Urinary bladder (tissue), 4 donors: ENCODE data around the gene FOXN1. TPM values are rescaled to one million over a fixed set of nuclear protein-coding genes. Genes with fewer than 3 reads are reported as not detected.
"Not testable (repeated sequence)": the region's sequence is repeated elsewhere in the genome, so short reads cannot be mapped to it uniquely, and the experiment has no call there.

Experiments
- DNase-seq: peaks from one replicate; pipeline ENCODE4 v3.0.0-alpha.2; 2015; ENCODE audit errors: extremely low spot score
- H3K27ac ChIP-seq: one replicate; pipeline ENCODE4 v1.5.1; 2013; ENCODE audit warnings: low read depth, mild to moderate bottlenecking, moderate library complexity
- H3K36me3 ChIP-seq: one replicate; pipeline ENCODE4 v1.6.1; 2013; ENCODE audit warnings: mild to moderate bottlenecking, moderate library complexity; ENCODE audit not compliant: insufficient read depth
- H3K4me1 ChIP-seq: one replicate; pipeline ENCODE4 v1.6.1; 2013; ENCODE audit warnings: mild to moderate bottlenecking, moderate library complexity; ENCODE audit not compliant: insufficient read depth
- H3K4me3 ChIP-seq: one replicate; pipeline ENCODE4 v1.5.1; 2013; ENCODE audit warnings: low read depth, low read length
- WGBS: extraction: QIAGEN DNeasy Blood & Tissue Kit; methylation state at CpG from one replicate; pipeline ENCODE4 v1.1.7; 2013; 5-methylcytosine and 5-hydroxymethylcytosine counted together
- polyA plus RNA-seq: library from polyadenylated mRNA; stranded (reverse); fragments of 200-250 nt; gene quantifications from one replicate; pipeline ENCODE4 v1.2.3, GENCODE V29; 2013
- total RNA-seq: library from RNA; depleted of rRNA; stranded (reverse); fragments of >200 nt; gene quantifications from one replicate; pipeline ENCODE4 v1.2.3, GENCODE V29; 2014
- donor health status: healthy with polysubstance abuse.
- donor health status: healthy.

Gene FOXN1
- 0.11 TPM for total RNA-seq
- 0.13 TPM for polyA plus RNA-seq

GRCh38 chr17:28505986-28506665, at the start of gene FOXN1:
TSS of gene FOXN1 (plus strand) at chr17:28506348. CDS start at chr17:28523970, 17,622 bp downstream.
- WGBS, result 76% methylated on average over 28 of the region's 28 CpGs
- H3K4me3 ChIP-seq, result no peak within 1 kb of the TSS
- H3K27ac ChIP-seq, result no peak within 1 kb of the TSS
- DNase-seq, result no peak
- H3K36me3 ChIP-seq, result no peaks in the 10 kb centered on the region
- no peaks in the 10 kb centered on the region for H3K4me1 ChIP-seq

GRCh38 chr17:28457890-28458289, 48.3 kb upstream of the FOXN1 start:
- H3K4me3 ChIP-seq, result no peak overlapping the region
- H3K4me1 ChIP-seq, result no peaks in the 10 kb centered on the region
- WGBS, result 83% methylated on average over 6 of the region's 6 CpGs
- no peak for DNase-seq
- H3K36me3 ChIP-seq, result no peaks in the 10 kb centered on the region
- no peak overlapping the region for H3K27ac ChIP-seq

DNA sequence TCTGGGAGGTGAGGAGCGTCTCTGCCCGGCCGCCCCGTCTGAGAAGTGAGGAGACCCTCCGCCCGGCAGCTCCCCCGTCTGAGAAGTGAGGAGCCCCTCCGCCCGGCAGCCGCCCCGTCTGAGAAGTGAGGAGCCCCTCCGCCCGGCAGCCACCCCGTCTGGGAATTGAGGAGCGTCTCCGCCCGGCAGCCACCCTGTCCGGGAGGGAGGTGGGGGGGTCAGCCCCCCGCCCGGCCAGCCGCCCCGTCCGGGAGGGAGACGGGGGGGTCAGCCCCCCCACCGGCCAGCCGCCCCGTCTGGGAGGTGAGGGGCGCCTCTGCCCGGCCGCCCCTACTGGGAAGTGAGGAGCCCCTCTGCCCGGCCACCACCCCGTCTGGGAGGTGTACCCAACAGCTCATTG, 47.3 kb upstream of the FOXN1 start:
- DNase-seq, H3K4me3 ChIP-seq, H3K4me1 ChIP-seq, H3K36me3 ChIP-seq, H3K27ac ChIP-seq: not testable (repeated sequence)
- WGBS, result 93% methylated on average over 31 of the region's 32 CpGs

- Histone ChIP-seq H3K4me1 (no peaks in the 10 kb centered on the region), H3K4me3 (no peak overlapping the region), H3K36me3 (no peaks in the 10 kb centered on the region), H3K27ac (no peak overlapping the region)
- WGBS, result 85% methylated on average over 10 of the region's 10 CpGs
- no peak for DNase-seq
Observed at GRCh38 chr17:28460901-28461300, 45.2 kb upstream of the FOXN1 start.

DNA sequence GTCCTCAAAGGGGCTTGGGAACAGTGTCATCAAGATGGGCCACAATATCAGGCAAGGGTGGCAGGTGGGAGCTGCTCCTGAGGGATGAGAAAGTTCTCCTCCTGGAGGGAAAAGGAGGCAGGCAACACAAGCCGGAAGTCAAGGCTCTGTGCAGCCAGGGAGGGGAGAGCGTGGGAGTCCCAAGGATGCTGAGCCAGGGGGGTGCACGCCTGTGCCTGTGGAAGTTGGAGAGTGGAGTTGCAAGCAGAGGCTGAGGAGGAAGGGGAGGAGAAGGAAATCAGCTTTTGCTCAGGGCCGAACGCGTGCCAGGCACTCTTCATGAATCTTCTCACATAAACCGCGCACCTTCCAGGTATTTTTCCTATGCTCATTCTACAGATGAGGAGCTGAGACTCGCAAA, 40.1 kb upstream of the FOXN1 start:
- DNase-seq, result no peak
- no peak overlapping the region for H3K4me3 ChIP-seq
- H3K4me1 ChIP-seq, result no peaks in the 10 kb centered on the region
- H3K27ac ChIP-seq, result no peak overlapping the region
- H3K36me3 ChIP-seq, result no peaks in the 10 kb centered on the region
- 56% methylated on average over 9 of the region's 9 CpGs for WGBS

GRCh38 chr17:28466521-28467048, 39.6 kb upstream of the FOXN1 start:
- WGBS, result 30% methylated on average over 5 of the region's 5 CpGs
- no peaks in the 10 kb centered on the region for H3K4me1 ChIP-seq
- H3K4me3 ChIP-seq, result no peak overlapping the region
- H3K27ac ChIP-seq, result no peak overlapping the region
- no peaks in the 10 kb centered on the region for H3K36me3 ChIP-seq
- no peak for DNase-seq

GRCh38 chr17:28467456-28468025, 38.6 kb upstream of the FOXN1 start:
- no peaks in the 10 kb centered on the region for H3K36me3 ChIP-seq
- DNase-seq, result no peak
- H3K27ac ChIP-seq, result no peak overlapping the region
- 69% methylated on average over 17 of the region's 17 CpGs for WGBS
- H3K4me3 ChIP-seq, result no peak overlapping the region
- H3K4me1 ChIP-seq, result no peaks in the 10 kb centered on the region

GRCh38 chr17:28468033-28468735, 38.0 kb upstream of the FOXN1 start:
- not testable (repeated sequence) for DNase-seq, H3K4me1 ChIP-seq, H3K36me3 ChIP-seq, H3K4me3 ChIP-seq, H3K27ac ChIP-seq
- 65% methylated on average over 20 of the region's 20 CpGs for WGBS

DNA sequence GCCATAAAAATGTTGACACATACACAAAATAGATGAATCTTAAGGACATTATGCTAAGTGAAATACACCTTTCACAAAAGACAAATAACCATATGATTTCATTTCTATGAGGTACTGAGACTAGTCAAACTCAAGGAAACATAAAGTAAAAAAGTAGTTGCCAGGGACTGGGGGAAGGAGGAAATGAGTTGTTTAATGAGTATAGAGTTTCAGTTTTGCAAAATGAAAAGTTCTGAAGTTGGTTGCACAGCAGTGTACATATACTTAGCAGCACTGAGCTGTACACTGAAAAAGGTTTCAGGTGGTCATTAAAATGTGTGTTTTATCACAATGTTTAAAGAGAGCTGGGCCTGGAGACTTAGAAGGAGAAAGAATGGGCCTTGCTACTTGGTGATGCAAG, 37.4 kb upstream of the FOXN1 start:
- Histone ChIP-seq H3K36me3 (no peaks in the 10 kb centered on the region), H3K27ac (no peak overlapping the region), H3K4me1 (no peaks in the 10 kb centered on the region), H3K4me3 (no peak overlapping the region)
- DNase-seq, result no peak

GRCh38 chr17:28469376-28469775, 36.8 kb upstream of the FOXN1 start:
- Histone ChIP-seq H3K36me3 (no peaks in the 10 kb centered on the region), H3K4me3 (no peak overlapping the region), H3K27ac (no peak overlapping the region), H3K4me1 (no peaks in the 10 kb centered on the region)
- 68% methylated on average over 8 of the region's 8 CpGs for WGBS
- DNase-seq, result no peak

- Histone ChIP-seq H3K4me1 (no peaks in the 10 kb centered on the region), H3K4me3 (no peak overlapping the region), H3K27ac (no peak overlapping the region), H3K36me3 (no peaks in the 10 kb centered on the region)
- DNase-seq, result no peak
- WGBS, result 73% methylated on average over 7 of the region's 7 CpGs
Observed at GRCh38 chr17:28470266-28470913, 35.8 kb upstream of the FOXN1 start.

DNA sequence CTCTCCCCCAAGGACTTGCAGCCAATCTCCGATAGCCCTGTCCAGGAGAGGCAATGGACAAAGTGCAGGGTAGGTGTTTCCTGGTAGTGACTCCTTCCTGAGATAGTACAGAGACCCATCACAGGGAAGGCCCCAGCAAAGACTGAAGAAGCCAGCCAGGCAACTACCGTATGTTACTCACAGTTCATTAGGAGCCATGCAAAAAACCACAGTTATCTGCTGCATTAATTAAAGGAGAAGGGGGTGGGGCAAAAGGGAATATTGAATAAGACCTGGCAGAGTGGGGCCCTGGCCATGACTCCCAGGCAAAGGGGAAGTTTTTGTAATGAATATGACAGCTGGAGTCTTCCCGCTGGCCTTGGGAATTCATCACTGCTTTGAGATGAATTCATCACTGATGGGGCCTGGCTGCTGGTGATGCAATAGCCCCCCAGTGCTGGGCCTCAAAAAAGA, 35.2 kb upstream of the FOXN1 start:
- no peak overlapping the region for H3K27ac ChIP-seq
- no peak overlapping the region for H3K4me3 ChIP-seq
- H3K4me1 ChIP-seq, result no peaks in the 10 kb centered on the region
- WGBS, result 68% methylated on average over 3 of the region's 3 CpGs
- H3K36me3 ChIP-seq, result no peaks in the 10 kb centered on the region
- no peak for DNase-seq

GRCh38 chr17:28471531-28472342, 34.4 kb upstream of the FOXN1 start:
- DNase-seq, result no peak
- Histone ChIP-seq H3K36me3 (no peaks in the 10 kb centered on the region), H3K27ac (no peak overlapping the region), H3K4me3 (no peak overlapping the region), H3K4me1 (no peaks in the 10 kb centered on the region)
- 45% methylated on average over 15 of the region's 15 CpGs for WGBS
